NCI-H1930 (cell line): Measurements from ENCODE around the gene LYST.

Experiments used
- DNase-seq, 2 experiments: peaks; one replicate each; lab custom pipeline; 2025; lab: John Stamatoyannopoulos, UW

The LYST gene

DNA sequence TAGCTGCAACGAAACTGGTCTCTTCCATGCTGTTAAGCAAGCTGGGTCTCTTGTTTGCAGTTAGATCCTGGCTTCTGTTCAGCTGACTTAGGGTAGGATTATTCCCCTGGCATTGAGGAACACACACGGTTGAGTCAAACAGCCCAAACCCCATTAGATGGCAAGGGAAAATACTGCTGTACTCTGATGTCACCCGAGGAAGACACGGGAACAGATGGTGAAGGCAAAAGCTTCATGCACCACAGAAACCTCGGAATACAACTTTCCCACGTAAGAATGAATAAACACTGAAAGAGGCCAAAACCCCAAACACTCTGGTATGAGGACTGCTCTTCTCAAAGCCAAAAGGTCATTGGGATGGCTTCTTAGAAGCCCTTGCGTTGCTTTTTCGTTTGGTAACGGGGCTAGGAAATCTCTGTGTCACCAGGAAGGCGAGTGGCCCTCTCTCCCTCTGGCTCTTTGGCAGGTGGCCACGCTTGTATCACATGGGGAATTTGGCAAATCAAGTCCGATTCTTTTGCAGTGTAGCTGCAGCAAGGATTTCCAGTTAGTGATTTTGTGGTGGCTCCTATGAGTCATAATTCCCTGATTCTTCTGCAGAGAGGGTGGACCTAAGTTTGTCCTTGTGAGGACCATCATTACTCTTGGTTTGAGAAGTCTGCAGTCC is 16.7 kb upstream of the LYST start:
- no peak for DNase-seq

DNA sequence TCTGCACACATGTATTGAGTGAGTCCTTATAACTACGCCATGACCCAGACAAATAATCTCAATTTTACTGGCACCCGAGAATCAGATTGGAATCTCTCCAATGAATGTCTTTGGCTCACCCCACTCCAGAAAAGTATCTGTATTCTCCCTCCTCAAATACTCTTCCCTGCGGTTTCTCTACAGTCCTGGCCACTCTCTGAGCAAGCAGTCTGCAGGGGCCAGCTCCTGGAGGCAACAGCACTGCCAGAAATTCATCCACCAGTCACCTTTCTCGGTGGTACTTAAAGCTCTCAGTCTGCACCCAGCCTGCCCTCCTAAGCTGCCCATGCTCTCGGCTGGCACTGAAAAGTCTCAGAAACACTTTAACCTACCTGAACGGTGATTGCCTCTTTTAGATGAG is 16.1 kb upstream of the LYST start:
- DNase-seq: no peak

- DNase-seq: no peak
These were observed 15.4 kb upstream of the LYST start for GRCh38 chr1:235881930-235882700.

GRCh38 chr1:235878082-235878811 is 11.5 kb upstream of the LYST start:
- DNase-seq: no peak

GRCh38 chr1:235876402-235876841 is 9.7 kb upstream of the LYST start:
- no peak for DNase-seq

DNA sequence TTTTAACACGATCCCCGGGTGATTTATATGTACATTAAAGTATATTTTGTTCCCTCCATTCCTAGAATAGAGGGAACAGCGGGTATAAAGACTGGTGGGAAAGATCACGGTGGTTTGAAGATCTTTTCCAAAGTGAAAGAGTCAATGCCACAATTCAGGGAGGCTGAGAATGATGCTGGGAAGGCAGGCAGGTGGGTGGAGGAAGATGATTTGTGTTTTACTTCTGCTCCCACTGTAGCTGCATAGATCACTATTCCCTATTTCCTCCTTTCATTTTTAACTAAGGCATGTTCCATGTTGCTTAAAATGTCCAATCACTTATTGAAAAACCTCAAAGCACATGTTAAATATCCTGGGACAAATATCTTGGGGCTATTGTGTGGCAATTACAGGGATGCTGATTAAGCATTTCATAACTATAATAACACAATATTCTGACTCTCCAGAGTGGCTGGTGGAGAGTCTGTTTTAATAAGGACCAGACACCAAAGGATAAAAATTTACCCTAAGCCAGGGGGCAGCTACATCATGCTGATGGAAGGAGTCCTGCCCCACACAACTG is 8.4 kb upstream of the LYST start:
- no peak for DNase-seq

- DNase-seq: no peak
These were observed 7.6 kb upstream of the LYST start for GRCh38 chr1:235874261-235874660.

GRCh38 chr1:235873571-235873970 is 6.9 kb upstream of the LYST start:
- DNase-seq: no peak

- no peak for DNase-seq
These were observed 6.3 kb upstream of the LYST start for GRCh38 chr1:235873045-235873444.

DNA sequence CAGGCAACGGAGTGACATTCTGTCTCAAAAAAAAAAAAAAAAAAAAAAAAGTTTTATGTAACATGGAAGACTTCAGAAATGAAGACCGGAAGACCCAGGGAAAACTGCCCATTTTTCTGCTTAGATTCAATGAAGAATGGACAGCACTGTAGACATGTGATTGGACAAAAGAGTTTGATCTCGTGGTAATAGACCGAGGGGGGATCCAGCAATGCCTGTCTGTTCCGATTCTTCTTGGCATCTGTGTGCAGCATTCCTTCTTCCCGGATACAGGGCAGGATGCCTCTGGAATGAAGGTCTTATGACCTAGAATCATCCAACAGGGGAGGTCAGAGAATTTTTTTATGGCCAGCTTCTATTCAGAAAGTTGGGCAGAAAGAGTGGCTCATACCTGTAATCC is 5.6 kb upstream of the LYST start:
- no peak for DNase-seq

GRCh38 chr1:235867903-235868469 is 1.3 kb upstream of the LYST start:
- DNase-seq: no peak

- DNase-seq: peak; percentile 94 to 99
These were observed 473 bp upstream of the LYST start for GRCh38 chr1:235866913-235867845.

DNA sequence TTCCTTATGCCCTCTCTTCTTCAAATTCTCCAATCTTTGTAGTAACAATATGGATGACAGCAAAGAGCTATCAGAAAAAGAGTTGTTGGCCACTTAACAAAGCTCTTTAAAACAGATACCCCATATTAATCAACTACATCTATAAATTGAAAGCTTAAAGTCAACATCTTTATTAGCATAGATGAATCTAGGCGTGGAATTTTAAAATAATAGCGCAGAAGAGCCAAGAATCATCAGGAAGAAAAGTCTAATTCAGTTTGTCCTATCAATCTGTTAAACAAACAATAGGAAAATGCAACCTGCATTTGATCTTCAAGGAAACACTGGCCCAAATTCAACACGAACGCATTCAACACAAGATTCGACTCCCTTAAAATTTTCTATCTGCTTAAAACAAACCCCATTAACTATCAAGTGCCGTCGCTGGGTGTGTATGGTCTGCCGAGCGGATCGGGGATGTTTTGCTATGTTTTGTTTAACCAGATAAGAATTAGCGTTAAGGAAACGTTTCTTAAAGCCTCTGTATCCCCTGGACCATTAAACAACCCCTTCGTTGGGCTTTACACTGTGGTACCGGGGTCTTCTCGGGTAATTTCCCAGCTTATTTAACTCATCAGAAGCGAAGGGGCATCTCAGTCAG is 1.0 kb downstream of the LYST start:
- DNase-seq: no peak

DNA sequence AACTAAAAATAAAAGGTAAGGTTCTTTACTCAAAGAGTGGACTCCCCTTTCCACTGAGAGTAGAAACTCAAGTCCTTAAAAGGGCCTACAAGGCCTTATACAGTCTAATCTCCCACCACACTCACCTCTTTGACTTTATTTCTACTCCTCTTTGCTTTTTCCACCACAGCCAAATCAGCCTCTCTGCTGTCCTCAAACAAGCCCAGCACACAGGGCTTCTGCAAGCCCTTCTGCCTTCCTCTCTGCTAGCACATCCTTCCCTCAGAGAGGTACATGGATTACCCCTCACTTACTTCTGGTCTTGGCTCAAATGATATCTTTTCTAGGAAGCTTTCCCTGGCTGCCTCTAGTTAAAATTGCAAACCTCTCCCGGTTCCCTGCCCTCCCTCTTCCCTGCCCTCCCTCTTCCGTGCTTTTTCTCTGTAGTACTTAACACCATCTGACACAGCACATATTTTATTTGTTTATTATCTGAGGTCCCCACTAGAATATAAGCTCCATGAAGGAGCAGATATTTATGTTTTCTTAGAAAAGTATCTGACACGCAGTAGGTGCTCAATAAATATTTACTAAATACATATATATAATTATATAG is 1.7 kb downstream of the LYST start:
- no peak for DNase-seq

DNA sequence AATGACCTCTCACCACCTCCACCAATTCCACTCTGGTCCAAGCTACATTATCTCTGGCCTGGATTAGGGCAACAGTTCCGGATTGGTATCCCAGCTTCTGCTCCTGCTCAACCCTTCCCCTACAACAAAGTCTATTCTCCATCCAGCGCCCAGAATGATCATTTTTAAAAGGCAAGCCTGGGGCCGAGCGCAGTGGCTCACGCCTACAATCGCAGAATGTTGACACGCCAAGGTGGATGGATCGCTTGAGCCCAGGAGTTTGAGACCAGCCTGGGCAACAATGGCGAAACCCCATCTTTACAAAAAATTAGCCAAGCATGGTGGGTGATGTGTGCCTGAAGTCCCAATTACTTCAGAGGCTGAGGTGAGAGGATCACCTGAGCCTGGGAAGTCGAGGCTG is 2.2 kb downstream of the LYST start:
- no peak for DNase-seq

- no peak for DNase-seq
These were observed 3.0 kb downstream of the LYST start for GRCh38 chr1:235863699-235864093.

GRCh38 chr1:235861857-235862256 is 4.8 kb downstream of the LYST start:
- DNase-seq: no peak

GRCh38 chr1:235860829-235861228 is 5.9 kb downstream of the LYST start:
- DNase-seq: no peak

DNA sequence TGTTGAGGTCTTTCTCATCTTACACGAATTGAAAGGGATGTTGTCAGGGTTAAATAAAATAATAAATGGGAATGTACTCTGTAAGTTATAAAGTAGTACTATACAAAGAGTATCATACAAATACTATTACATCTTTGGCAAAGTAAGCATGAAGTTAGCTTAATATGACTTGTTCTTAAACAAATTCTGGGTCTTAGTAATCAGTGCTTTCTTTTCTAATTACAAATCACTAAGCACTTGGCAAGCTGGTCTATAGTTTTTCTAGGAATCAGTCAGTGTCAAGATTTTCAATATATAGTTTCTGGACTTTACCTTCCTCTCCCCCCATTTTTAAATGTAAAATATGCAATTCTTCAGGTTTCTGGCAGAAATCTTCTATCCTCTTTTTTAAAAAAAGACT is 6.9 kb downstream of the LYST start:
- no peak for DNase-seq

GRCh38 chr1:235858766-235859165 is 7.9 kb downstream of the LYST start:
- DNase-seq: no peak
